ENCODE measurements around the gene HYAL3.

The HYAL3 gene

DNA sequence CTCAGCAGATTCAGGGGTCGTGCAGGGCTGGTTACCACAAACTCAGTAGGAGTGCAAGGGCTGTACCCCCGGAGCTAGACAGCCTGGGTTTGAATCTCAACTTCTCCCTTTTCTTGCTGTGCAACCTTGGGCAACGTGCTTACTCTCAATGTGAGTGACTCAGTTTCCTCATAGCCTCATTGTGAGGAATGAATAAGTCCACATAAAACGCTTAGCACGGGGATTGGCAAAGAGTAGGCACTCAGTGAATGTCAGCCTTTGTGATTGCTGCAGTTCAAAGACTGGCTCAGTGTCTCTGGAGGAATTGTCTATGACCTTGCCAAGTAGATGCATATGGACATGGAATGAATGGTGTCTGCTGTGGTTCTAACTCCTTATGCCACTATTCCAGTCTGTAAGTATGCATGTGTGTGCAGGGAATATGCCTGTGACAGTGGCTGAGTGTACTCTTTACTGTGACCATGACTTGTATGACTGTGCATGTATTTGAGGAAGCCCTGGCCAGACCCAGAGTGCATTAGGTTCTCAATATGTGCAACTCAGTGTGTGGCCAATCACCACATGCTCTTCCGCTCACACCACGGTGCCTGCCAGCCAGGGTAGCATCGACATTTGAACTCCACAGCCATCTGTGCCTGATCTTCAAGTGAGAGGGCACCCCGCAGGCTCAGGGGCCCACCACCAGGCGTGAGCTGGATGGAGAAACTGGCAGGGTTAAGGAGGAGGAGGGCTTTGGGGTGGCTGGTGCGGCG is 900 bp upstream of the HYAL3 start:
- TF ChIP-seq, protein P1, sequence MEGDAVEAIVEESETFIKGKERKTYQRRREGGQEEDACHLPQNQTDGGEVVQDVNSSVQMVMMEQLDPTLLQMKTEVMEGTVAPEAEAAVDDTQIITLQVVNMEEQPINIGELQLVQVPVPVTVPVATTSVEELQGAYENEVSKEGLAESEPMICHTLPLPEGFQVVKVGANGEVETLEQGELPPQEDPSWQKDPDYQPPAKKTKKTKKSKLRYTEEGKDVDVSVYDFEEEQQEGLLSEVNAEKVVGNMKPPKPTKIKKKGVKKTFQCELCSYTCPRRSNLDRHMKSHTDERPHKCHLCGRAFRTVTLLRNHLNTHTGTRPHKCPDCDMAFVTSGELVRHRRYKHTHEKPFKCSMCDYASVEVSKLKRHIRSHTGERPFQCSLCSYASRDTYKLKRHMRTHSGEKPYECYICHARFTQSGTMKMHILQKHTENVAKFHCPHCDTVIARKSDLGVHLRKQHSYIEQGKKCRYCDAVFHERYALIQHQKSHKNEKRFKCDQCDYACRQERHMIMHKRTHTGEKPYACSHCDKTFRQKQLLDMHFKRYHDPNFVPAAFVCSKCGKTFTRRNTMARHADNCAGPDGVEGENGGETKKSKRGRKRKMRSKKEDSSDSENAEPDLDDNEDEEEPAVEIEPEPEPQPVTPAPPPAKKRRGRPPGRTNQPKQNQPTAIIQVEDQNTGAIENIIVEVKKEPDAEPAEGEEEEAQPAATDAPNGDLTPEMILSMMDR (IDR thresholded peaks at IDR 0.05) = no peak

DNA sequence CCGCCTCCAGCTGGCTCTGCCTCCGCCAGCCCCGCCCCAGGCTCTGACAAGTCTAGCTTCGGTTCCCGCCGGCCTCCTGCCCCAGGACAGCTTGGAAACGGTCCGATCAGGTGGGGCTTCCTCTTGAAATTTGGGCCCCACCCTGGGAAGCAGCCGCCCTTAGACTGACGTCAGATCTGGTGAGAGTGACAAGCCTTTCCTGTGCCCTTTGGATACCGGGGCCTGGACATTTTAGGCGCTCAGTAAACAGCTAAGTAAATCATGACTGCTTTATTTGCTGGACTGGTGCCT is 378 bp upstream of the HYAL3 start:
- TF ChIP-seq, protein P1 (IDR thresholded peaks at IDR 0.05) = no peak

DNA sequence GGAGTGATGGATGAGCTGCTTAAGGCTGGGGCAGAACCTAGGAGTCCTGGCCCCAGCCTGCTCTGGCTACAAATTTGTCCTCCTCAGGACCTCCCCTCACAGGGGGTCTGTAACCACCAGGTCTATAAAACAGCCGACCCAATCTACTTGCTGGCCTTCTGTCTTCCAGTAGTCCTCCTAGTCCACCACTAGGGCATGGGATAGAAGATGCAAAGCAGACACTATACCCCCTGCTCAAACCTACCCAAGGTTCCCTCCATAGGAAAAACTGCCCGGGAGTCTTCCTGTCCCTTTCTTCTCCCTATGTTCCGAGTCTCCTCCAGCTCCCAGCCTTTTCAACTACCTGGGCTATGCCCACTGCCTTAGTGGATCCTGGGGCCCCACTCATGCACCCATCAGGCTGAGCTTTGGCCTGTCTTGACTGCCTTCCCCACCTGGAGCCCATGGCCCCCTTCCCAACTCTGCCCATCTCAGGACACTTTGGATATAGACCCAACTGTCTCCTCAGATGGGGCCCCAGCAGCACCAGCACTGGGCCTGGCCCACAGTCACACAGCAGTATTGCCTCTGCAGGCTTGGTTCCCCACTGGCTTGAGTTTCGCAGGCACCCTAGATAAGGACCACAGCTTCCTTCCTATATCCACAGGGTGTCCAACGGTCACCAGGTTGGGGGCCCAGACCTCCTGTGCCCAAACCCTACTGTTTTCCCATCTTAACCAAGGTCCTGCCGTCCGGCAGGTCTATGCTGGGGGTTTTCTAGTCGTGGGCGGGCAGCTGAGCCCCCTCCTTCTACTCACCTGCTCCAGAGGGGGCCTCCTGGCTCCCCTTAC is 1.1 kb downstream of the HYAL3 start:
- TF ChIP-seq, protein P1 (IDR thresholded peaks at IDR 0.05) = no peak

DNA sequence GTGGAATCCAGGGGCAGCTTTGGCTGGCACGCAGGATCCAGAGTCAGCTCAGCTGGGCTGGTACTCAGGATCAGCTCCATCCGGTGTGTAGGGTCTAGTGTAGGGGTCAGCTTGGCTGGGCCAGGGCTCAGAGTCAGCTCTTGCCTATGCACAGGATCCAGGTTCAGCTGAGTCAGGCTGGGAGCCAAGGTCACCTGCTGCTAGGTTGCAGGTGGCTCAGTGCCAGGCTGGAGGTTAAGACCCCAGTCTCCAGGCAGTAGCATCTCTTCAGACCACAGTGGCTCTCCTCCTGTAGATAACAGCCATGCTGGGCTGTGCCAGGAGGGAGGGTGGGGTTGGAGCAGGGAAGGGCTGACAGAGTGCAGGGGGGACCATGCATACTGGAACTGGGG is 1.8 kb downstream of the HYAL3 start:
- TF ChIP-seq, protein P1 (IDR thresholded peaks at IDR 0.05) = no peak

DNA sequence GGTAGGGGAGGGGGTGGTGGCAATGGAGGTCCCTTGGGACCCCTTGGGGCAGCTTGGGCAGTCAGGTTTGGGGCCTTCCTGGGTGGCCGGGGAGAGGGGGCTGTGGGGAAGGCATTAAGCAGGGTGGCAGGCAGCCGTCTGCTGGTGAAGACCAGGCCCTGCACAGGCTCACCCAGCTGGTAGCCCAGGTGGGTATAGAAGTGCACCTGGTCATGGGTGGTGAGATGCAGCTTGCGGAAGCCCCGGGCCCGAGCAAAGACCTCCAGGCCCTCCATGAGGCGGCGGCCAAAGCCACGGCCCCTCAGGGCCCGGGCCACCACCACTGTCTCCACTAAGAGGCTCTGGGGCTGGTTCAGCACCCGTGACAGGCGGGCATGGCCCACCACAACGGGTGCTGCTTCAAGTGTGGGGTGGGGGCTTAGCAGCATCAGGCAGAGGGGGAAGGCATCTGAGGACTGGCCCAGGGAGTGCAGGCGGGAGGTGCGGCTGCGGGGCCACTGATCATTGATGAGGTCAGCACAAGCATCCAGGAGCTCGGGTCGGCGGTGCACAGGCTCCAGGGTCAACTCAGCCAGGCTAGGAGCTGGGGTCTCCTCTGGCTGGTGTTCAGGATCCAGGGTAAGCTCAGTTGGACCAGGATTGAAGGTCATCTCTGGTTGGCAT is 2.4 kb downstream of the HYAL3 start:
- TF ChIP-seq, protein P1 (IDR thresholded peaks at IDR 0.05) = no peak

DNA sequence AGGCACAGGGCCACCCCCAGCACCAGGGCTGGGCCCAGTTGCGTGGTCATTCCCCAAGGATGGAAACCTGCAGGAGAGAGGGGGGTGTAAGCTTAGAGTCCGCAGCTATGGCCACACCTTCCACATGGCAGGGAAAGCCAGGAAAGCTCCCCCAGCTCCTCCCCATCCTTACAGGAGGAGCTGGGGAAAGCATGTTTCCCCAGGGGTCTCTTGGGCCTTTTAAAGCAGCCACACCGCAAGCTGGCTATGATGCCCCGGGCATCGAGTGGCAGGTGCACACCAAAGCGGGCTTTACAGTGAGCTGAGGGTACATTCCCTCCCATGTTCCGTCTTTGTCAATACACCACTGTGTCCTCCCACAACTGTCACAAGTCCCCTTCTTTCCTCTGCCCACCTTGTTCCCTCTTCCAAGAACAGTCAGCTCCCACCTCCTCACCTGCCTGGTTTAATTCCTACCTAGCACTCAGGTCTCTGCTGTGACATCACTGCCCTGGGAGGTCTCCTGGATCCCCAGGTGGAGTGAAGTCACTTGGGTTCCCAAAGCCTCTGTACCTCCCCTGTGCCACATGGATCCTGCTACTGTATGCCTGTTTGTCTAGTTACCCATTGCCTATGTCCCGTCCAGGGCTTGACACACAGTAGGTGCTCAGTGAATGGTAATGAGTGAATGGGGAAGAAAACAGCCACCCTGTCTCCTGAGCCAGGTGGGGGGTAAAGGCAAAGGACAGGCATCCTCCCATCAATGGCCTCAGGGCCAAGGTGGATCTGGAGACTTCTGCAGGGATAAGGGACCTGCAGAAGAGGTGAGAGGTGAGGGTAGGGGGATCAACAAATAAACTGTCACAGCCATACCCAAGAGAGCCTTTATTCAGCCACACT is 3.4 kb downstream of the HYAL3 start:
- TF ChIP-seq, protein P1 (IDR thresholded peaks at IDR 0.05) = no peak
